Osteocyte (in vitro differentiated cells): Measurements from ENCODE around the gene ACAA2. TPM values are rescaled to one million over a fixed set of nuclear protein-coding genes. Genes with fewer than 3 reads are reported as not detected.

Source experiments
- DNase-seq: peaks from one replicate; pipeline ENCODE4 v3.0.0; 2021; ENCODE audit warnings: mixed read lengths; ENCODE audit not compliant: unreplicated experiment; ENCODE audit errors: extremely low spot score
- H3K27ac Mint-ChIP-seq: one replicate; pipeline ENCODE4 v1.8.0; 2021; ENCODE audit warnings: mild to moderate bottlenecking, mixed read lengths; ENCODE audit not compliant: unreplicated experiment
- H3K27me3 Mint-ChIP-seq: one replicate; pipeline ENCODE4 v1.8.0; 2021; ENCODE audit warnings: mixed read lengths; ENCODE audit not compliant: unreplicated experiment
- H3K36me3 Mint-ChIP-seq: one replicate; pipeline ENCODE4 v1.8.0; 2021; ENCODE audit warnings: mixed read lengths; ENCODE audit not compliant: unreplicated experiment
- H3K4me1 Mint-ChIP-seq: one replicate; pipeline ENCODE4 v1.8.0; 2021; ENCODE audit warnings: mixed read lengths; ENCODE audit not compliant: unreplicated experiment
- H3K4me3 Mint-ChIP-seq: one replicate; pipeline ENCODE4 v1.8.0; 2021; ENCODE audit warnings: mild to moderate bottlenecking, moderate library complexity, mixed read lengths; ENCODE audit not compliant: unreplicated experiment
- H3K9me3 Mint-ChIP-seq: one replicate; pipeline ENCODE4 v1.8.0; 2021; ENCODE audit warnings: mixed read lengths; ENCODE audit not compliant: unreplicated experiment
- CTCF ChIP-seq: fragments of 200-600 bp; sonication (generic); IDR thresholded peaks from 2 replicates; pipeline ENCODE4 v1.5.0; 2021; ENCODE audit warnings: antibody characterized with exemption, mild to moderate bottlenecking, moderate library complexity
- total RNA-seq: library from RNA; stranded (reverse); gene quantifications from 2 replicates; pipeline ENCODE4 v1.2.1, GENCODE V29; 2021

ACAA2 gene
- total RNA-seq, 1 donor from 2014 or later, result 57.7 TPM

DNA sequence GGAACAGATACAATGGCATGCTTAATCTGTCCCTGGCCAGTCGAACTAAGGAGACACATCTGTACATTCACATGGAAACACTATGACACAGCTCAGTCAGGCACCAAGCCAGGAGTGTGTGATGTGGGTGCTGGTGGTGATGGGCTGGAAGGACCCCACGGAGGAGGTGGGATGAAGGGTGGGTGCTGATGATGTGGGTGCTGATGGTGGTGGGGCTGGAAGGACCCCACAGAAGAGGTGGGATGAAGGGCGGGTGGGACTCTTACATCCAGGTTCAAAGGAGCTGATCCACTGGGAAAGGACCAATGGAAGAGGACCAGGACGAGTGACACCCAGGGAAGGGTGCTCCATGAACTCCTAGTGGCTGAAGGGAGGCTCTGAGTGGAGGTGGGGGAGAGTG is 34.8 kb upstream of the ACAA2 start:
- TF ChIP-seq CTCF, result no peak
- no peak for DNase-seq
- no peaks in the 10 kb centered on the region for H3K27me3 Mint-ChIP-seq
- H3K27ac Mint-ChIP-seq, result no peak overlapping the region
- H3K36me3 Mint-ChIP-seq, result no peaks in the 10 kb centered on the region
- no peaks in the 10 kb centered on the region for H3K9me3 Mint-ChIP-seq
- peaks cover 16% of the 10 kb centered on the region for H3K4me1 Mint-ChIP-seq
- H3K4me3 Mint-ChIP-seq, result no peak overlapping the region

DNA sequence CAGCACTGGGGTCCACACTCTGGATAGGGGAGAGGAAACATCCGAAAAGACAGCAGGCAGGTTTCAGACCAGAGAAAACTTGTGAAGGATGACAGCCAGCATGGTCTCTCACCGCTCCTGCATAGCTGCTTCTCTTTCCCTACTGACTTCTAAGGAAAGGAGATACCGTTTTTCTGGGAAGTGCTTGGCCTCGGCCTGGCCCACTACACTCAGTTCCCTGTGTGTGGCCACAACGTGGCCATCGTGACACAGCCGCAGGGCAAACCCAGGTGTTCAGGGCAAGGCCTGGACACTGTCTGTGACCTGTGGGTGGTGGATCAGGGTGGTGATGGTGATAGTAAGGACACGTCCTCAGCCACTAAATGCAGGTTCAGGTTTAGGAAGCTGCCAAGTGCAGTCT is 34.2 kb upstream of the ACAA2 start:
- Mint-ChIP-seq H3K27me3 (no peaks in the 10 kb centered on the region), H3K4me1 (peaks cover 16% of the 10 kb centered on the region), H3K4me3 (no peak overlapping the region), H3K36me3 (no peaks in the 10 kb centered on the region), H3K27ac (no peak overlapping the region), H3K9me3 (no peaks in the 10 kb centered on the region)
- DNase-seq, result no peak
- no peak for TF ChIP-seq CTCF

GRCh38 chr18:49846718-49847470 is 33.6 kb upstream of the ACAA2 start:
- Mint-ChIP-seq H3K27ac (no peak overlapping the region), H3K4me3 (no peak overlapping the region), H3K36me3 (no peaks in the 10 kb centered on the region), H3K4me1 (peaks cover 16% of the 10 kb centered on the region), H3K27me3 (no peaks in the 10 kb centered on the region), H3K9me3 (no peaks in the 10 kb centered on the region)
- DNase-seq, result no peak
- TF ChIP-seq CTCF, result no peak

- no peak for DNase-seq
- no peak overlapping the region for H3K27ac Mint-ChIP-seq
These were observed 33.0 kb upstream of the ACAA2 start for GRCh38 chr18:49846361-49846662.

More at GRCh38 chr18:49846361-49846662, 33.0 kb upstream of the ACAA2 start:
- Mint-ChIP-seq H3K9me3 (no peaks in the 10 kb centered on the region), H3K4me3 (no peak overlapping the region), H3K36me3 (no peaks in the 10 kb centered on the region), H3K27me3 (no peaks in the 10 kb centered on the region), H3K4me1 (peaks cover 16% of the 10 kb centered on the region)
- TF ChIP-seq CTCF, result no peak
